ENCODE measurements around the gene RARG. TPM values are rescaled to one million over a fixed set of nuclear protein-coding genes. Genes with fewer than 3 reads are reported as not detected.
A peak's percentile ranks its signal among the peaks of the same experiment; 100 is the strongest.

RARG gene
- total RNA-seq, 1 donor from 2014 or later = 6.1 TPM

GRCh38 chr12:53212931-53213330 is 19.1 kb downstream of the RARG start:
- Histone ChIP-seq H3K36me3 (ENCODE audit: control insufficient read depth, insufficient read depth, low read length) (peaks cover 1% of the 10 kb centered on the region), H3K27me3 (ENCODE audit: control insufficient read depth, insufficient read depth, low read length) (no peaks in the 10 kb centered on the region), H3K4me3 (ENCODE audit: low read depth, low read length) (no peak overlapping the region)
- no peak for TF ChIP-seq CTCF (IDR thresholded peaks at IDR 0.05; ENCODE audit: insufficient read depth, low read length, poor library complexity, severe bottlenecking)
- DNase-seq (ENCODE audit: low read depth) = no peak

GRCh38 chr12:53211476-53212381 is 20.3 kb downstream of the RARG start:
- no peaks in the 10 kb centered on the region for H3K27me3 ChIP-seq (ENCODE audit: control insufficient read depth, insufficient read depth, low read length)
- H3K36me3 ChIP-seq (ENCODE audit: control insufficient read depth, insufficient read depth, low read length) = peaks cover 1% of the 10 kb centered on the region
- no peak for DNase-seq (ENCODE audit: low read depth)
- peak; percentile 52 for TF ChIP-seq CTCF (IDR thresholded peaks at IDR 0.05; ENCODE audit: insufficient read depth, low read length, poor library complexity, severe bottlenecking)
- H3K4me3 ChIP-seq (ENCODE audit: low read depth, low read length) = no peak overlapping the region

- Histone ChIP-seq H3K36me3 (ENCODE audit: control insufficient read depth, insufficient read depth, low read length) (peaks cover 1% of the 10 kb centered on the region), H3K4me3 (ENCODE audit: low read depth, low read length) (no peak overlapping the region)
- no peak for TF ChIP-seq CTCF (IDR thresholded peaks at IDR 0.05; ENCODE audit: insufficient read depth, low read length, poor library complexity, severe bottlenecking)
These were observed 21.2 kb downstream of the RARG start for GRCh38 chr12:53210843-53211242.

GRCh38 chr12:53208877-53209463 is 23.0 kb downstream of the RARG start:
- H3K4me3 ChIP-seq (ENCODE audit: low read depth, low read length) = no peak overlapping the region
- TF ChIP-seq CTCF (IDR thresholded peaks at IDR 0.05; ENCODE audit: insufficient read depth, low read length, poor library complexity, severe bottlenecking) = no peak
- H3K27me3 ChIP-seq (ENCODE audit: control insufficient read depth, insufficient read depth, low read length) = no peaks in the 10 kb centered on the region
- DNase-seq (ENCODE audit: low read depth) = no peak
- peaks cover 1% of the 10 kb centered on the region for H3K36me3 ChIP-seq (ENCODE audit: control insufficient read depth, insufficient read depth, low read length)

More at GRCh38 chr12:53210843-53211242, 21.2 kb downstream of the RARG start:
- DNase-seq (ENCODE audit: low read depth) = no peak
- no peaks in the 10 kb centered on the region for H3K27me3 ChIP-seq (ENCODE audit: control insufficient read depth, insufficient read depth, low read length)

GRCh38 chr12:53208435-53208834 is 23.6 kb downstream of the RARG start:
- H3K4me3 ChIP-seq (ENCODE audit: low read depth, low read length) = no peak overlapping the region
- H3K27me3 ChIP-seq (ENCODE audit: control insufficient read depth, insufficient read depth, low read length) = no peaks in the 10 kb centered on the region
- TF ChIP-seq CTCF (IDR thresholded peaks at IDR 0.05; ENCODE audit: insufficient read depth, low read length, poor library complexity, severe bottlenecking) = no peak
- H3K36me3 ChIP-seq (ENCODE audit: control insufficient read depth, insufficient read depth, low read length) = peaks cover 1% of the 10 kb centered on the region
- no peak for DNase-seq (ENCODE audit: low read depth)

All from kidney epithelial cell (primary cell).